Measurements from ENCODE around the gene RAB3C.

The RAB3C gene

DNA sequence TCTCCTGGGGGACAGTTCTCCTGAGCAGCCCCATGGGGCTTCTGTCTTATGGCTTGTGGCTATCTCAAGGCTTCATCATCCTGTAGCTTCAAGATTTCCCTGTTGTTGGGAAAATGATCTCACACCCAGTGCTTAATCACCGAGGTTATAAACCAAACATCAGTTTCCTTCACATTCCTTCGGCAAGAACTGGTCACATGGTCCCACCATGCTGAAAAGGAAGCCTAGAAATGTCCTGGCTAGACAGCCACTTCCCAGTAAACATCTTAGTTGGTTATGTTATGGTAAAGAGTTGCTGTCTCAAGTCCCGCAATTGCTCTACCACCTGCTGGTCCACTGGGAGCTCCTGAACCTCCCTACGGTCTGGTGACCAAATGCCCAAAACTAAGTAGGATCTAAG is 66.0 kb downstream of the RAB3C start:
- TF ChIP-seq, protein P1, sequence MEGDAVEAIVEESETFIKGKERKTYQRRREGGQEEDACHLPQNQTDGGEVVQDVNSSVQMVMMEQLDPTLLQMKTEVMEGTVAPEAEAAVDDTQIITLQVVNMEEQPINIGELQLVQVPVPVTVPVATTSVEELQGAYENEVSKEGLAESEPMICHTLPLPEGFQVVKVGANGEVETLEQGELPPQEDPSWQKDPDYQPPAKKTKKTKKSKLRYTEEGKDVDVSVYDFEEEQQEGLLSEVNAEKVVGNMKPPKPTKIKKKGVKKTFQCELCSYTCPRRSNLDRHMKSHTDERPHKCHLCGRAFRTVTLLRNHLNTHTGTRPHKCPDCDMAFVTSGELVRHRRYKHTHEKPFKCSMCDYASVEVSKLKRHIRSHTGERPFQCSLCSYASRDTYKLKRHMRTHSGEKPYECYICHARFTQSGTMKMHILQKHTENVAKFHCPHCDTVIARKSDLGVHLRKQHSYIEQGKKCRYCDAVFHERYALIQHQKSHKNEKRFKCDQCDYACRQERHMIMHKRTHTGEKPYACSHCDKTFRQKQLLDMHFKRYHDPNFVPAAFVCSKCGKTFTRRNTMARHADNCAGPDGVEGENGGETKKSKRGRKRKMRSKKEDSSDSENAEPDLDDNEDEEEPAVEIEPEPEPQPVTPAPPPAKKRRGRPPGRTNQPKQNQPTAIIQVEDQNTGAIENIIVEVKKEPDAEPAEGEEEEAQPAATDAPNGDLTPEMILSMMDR (IDR thresholded peaks at IDR 0.05; ENCODE audit: low read depth, low read length) = no peak

DNA sequence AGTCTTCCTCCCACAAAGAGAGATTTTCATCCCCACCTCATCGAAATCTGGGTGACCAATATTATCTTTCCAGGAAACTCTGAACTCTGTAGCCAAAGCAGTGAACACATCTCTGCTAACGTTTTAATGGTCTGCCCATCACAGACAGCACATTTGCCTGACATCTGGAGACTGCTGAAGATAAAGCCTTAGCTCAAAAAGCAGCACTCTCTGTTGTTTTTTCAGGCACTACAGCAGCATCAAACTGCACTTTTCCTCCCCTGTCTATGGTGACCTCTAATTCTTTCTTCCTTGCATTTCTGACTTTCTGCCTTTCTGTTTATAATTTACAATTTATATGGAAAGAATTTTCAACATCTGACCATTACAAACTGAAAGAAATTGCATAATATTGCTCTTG is 66.8 kb downstream of the RAB3C start:
- TF ChIP-seq, protein P1 (IDR thresholded peaks at IDR 0.05; ENCODE audit: low read depth, low read length) = no peak
- DNase-seq (ENCODE audit: extremely low read depth, low read depth) = no peak

More for the DNA sequence above, 66.0 kb downstream of the RAB3C start:
- no peak for DNase-seq (ENCODE audit: extremely low read depth, low read depth)

DNA sequence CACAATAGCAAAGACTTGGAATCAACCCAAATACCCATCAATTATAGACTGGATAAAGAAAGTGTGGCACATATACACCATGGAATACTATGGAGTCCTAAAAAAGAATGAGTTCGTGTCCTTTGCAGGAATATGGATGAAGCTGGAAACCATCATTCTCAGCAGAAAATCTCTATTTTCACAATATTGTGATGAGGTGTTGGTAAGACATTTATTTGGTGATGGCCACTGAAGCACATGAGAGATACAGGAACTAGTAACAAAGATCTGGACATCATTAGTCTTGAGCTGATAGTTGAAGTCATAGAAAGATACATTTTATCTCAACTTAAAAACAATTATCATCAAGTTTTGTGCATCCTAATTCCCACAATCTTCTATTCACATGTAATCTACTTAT is 70.6 kb downstream of the RAB3C start:
- TF ChIP-seq, protein P1 (IDR thresholded peaks at IDR 0.05; ENCODE audit: low read depth, low read length) = no peak
- no peak for DNase-seq (ENCODE audit: extremely low read depth, low read depth)

DNA sequence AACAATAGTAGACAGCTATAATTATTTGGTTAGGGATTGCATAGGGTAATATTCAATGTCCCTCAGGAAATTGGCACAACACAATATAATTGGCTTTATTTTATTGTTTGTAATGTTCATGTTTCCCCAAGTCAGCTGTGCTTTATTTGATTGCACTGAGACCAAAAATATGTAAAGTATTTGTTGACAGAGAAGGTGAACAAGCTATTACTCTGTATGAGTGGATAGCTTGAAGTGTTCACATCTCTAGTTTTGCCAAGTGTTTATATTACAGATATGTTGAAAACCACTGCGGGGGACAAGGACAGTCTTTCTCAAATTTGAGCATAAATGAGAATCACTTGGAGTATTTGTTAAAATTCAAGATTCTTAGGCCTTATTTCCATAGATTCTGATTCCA is 83.3 kb downstream of the RAB3C start:
- TF ChIP-seq, protein P1 (IDR thresholded peaks at IDR 0.05; ENCODE audit: low read depth, low read length) = no peak
- DNase-seq (ENCODE audit: extremely low read depth, low read depth) = no peak

DNA sequence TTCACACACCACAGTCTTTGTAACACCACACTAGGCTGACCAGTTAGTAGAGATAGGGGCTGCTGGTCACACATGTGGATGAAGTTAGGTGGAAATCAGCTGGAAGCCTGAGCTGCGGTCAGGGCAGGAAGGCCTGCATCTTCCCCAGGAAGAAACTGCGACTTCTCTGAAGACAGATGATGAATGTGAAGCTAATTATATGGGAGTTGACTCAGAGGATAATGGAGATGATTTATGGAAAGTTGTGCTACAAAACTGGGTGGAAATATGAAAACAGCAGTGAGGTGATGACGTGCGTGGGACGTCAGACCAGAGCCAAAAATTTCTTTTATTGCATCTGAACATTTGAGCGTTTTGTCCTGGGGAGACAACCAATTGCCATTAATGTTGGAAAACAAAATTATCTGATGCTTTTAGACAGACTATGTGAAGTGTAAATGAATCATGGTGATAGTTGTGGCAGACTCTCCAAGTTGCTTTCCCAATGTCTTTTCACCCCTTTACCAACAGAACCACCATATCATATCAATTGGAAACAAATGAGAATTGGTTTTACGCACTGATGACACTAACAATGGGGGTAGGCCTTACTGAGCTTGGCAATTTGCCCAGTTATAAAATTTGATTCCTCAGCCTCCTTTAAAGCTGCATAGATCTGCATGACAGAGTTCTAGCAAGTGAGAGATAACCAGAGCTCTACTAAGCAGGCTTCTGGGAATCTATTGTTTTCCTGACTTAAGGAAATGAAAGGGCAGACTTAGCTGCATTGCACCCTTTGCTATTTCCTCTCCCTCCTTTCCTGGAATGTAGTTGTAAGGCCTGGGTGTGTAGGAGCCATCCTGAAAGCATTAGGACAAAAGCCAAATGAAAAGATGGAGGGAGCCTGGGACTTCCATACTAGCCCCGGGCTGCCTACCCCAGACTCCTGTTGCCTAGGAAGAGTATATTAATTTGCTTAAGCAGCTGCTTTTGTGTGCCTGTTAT is 84.0 kb downstream of the RAB3C start:
- TF ChIP-seq, protein P1 (IDR thresholded peaks at IDR 0.05; ENCODE audit: low read depth, low read length) = no peak
- DNase-seq (ENCODE audit: extremely low read depth, low read depth) = no peak

DNA sequence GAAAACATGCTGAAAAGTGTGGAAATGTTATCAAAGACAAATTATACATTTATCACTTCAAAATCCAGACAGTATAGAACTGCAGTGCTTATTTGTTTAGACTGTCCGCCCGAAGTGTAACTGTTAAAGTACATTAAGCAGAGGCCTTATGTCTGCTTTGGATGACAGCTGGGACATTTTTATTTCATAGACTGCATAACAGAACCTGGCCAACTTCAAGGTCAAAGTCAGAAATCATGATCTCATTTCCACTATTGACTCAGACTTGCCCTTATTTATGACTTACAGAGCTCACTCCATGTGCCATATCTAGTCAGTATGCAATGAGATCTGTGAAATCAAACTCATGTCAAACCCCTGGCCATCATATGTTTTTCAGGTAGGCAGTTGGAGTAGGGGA is 87.7 kb downstream of the RAB3C start:
- DNase-seq (ENCODE audit: extremely low read depth, low read depth) = no peak
- TF ChIP-seq, protein P1 (IDR thresholded peaks at IDR 0.05; ENCODE audit: low read depth, low read length) = no peak

DNA sequence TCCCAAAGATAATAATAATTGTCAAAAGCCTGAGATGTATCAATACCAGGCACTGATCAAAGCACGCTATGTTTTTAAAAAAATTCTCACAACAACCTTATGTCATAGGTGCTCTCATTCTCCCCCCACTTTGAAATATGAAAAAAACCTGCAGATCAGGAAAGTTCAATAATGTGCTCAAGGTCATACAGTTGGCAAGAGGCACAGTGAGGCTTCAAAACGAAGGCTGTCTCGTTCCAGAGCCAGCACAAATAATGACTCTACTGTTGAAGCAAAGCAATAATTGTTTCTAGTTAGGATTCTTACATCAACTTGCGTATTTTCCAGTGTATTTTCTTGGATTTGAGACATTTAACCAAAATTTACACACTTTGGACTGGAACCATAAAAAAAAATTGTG is 88.3 kb downstream of the RAB3C start:
- TF ChIP-seq, protein P1 (IDR thresholded peaks at IDR 0.05; ENCODE audit: low read depth, low read length) = no peak
- no peak for DNase-seq (ENCODE audit: extremely low read depth, low read depth)

Data from AG09319 (cell line).